Measurements from ENCODE around the gene TNS2.
"Not testable (repeated sequence)": the region's sequence is repeated elsewhere in the genome, so short reads cannot be mapped to it uniquely, and the experiment has no call there.

The TNS2 gene

GRCh38 chr12:53005986-53006809 lies 43.7 kb upstream of the TNS2 start, which contains the start of gene EIF4B:
Gene EIF4B, plus strand, starts transcription at chr12:53006456. Its CDS starts 28 bp downstream, at chr12:53006484.
- peaks cover 53% of the 10 kb centered on the region for H3K4me1 ChIP-seq (ENCODE audit: insufficient read depth, low read length)
- peak within 1 kb of the TSS; percentile 88 for H3K4me2 ChIP-seq (ENCODE audit: insufficient read depth, low read length)
- no peaks in the 10 kb centered on the region for H3K9me3 ChIP-seq (ENCODE audit: insufficient read depth, low read length, severe bottlenecking)
- no peak for TF ChIP-seq EZH2 (IDR thresholded peaks at IDR 0.05; ENCODE audit: borderline replicate concordance, low read depth, low read length, severe bottlenecking)
- DNase-seq (peak; percentile 100), ATAC-seq (ENCODE audit: insufficient read depth, low read depth) (peak; percentile 93)
- peak within 1 kb of the TSS; percentile 78 to 88 for H3K4me3 ChIP-seq (ENCODE audit: low read depth in 1 of 2, low read length in 2 of 2)
- H3K79me2 ChIP-seq (ENCODE audit: insufficient read depth, low read length) = peaks cover 54% of the 10 kb centered on the region
- H3K27ac ChIP-seq (ENCODE audit: low read length) = peak within 1 kb of the TSS; percentile 96
- H2AFZ ChIP-seq (ENCODE audit: low read depth, low read length) = peak within 1 kb of the TSS; percentile 80
- peaks cover 47% of the 10 kb centered on the region for H4K20me1 ChIP-seq (ENCODE audit: insufficient read depth, low read length)
- peak within 1 kb of the TSS; percentile 92 for H3K9ac ChIP-seq (ENCODE audit: low read depth, low read length)
- H3K36me3 ChIP-seq (ENCODE audit: insufficient read depth, low read length) = peaks cover 38% of the 10 kb centered on the region
- no peaks in the 10 kb centered on the region for H3K27me3 ChIP-seq (ENCODE audit: insufficient read depth, low read length, poor library complexity)

GRCh38 chr12:53006810-53007309 lies 43.0 kb upstream of the TNS2 start:
- H3K27me3 ChIP-seq (ENCODE audit: insufficient read depth, low read length, poor library complexity) = no peaks in the 10 kb centered on the region
- H3K9ac ChIP-seq (ENCODE audit: low read depth, low read length) = peak overlapping the region; percentile 92
- peak; percentile 3 for TF ChIP-seq CTCF (IDR thresholded peaks at IDR 0.05; ENCODE audit: borderline replicate concordance, extremely low read depth, low read length, poor library complexity, severe bottlenecking)
- no peak for TF ChIP-seq EZH2 (IDR thresholded peaks at IDR 0.05; ENCODE audit: borderline replicate concordance, low read depth, low read length, severe bottlenecking)
- peak overlapping the region; percentile 96 for H3K27ac ChIP-seq (ENCODE audit: low read length)
- H4K20me1 ChIP-seq (ENCODE audit: insufficient read depth, low read length) = peaks cover 54% of the 10 kb centered on the region
- H3K4me2 ChIP-seq (ENCODE audit: insufficient read depth, low read length) = peak overlapping the region; percentile 88
- no peaks in the 10 kb centered on the region for H3K9me3 ChIP-seq (ENCODE audit: insufficient read depth, low read length, severe bottlenecking)
- H2AFZ ChIP-seq (ENCODE audit: low read depth, low read length) = peak overlapping the region; percentile 80
- peaks cover 61% of the 10 kb centered on the region for H3K79me2 ChIP-seq (ENCODE audit: insufficient read depth, low read length)
- peak overlapping the region; percentile 78 to 88 for H3K4me3 ChIP-seq (ENCODE audit: low read depth in 1 of 2, low read length in 2 of 2)
- peaks cover 39% of the 10 kb centered on the region for H3K36me3 ChIP-seq (ENCODE audit: insufficient read depth, low read length)
- ATAC-seq (ENCODE audit: insufficient read depth, low read depth) (peak; percentile 56), DNase-seq (peak; percentile 87)
- peaks cover 54% of the 10 kb centered on the region for H3K4me1 ChIP-seq (ENCODE audit: insufficient read depth, low read length)

GRCh38 chr12:53007343-53007742 lies 42.5 kb upstream of the TNS2 start:
- peaks cover 66% of the 10 kb centered on the region for H3K79me2 ChIP-seq (ENCODE audit: insufficient read depth, low read length)
- ATAC-seq (ENCODE audit: insufficient read depth, low read depth) (no peak), DNase-seq (no peak)
- no peaks in the 10 kb centered on the region for H3K9me3 ChIP-seq (ENCODE audit: insufficient read depth, low read length, severe bottlenecking)
- H3K4me1 ChIP-seq (ENCODE audit: insufficient read depth, low read length) = peaks cover 56% of the 10 kb centered on the region
- peaks cover 39% of the 10 kb centered on the region for H3K36me3 ChIP-seq (ENCODE audit: insufficient read depth, low read length)
- TF ChIP-seq CTCF (IDR thresholded peaks at IDR 0.05; ENCODE audit: borderline replicate concordance, extremely low read depth, low read length, poor library complexity, severe bottlenecking) (no peak), EZH2 (IDR thresholded peaks at IDR 0.05; ENCODE audit: borderline replicate concordance, low read depth, low read length, severe bottlenecking) (no peak)
- peaks cover 58% of the 10 kb centered on the region for H4K20me1 ChIP-seq (ENCODE audit: insufficient read depth, low read length)
- H3K27ac ChIP-seq (ENCODE audit: low read length) = peak overlapping the region; percentile 96
- peak overlapping the region; percentile 92 for H3K9ac ChIP-seq (ENCODE audit: low read depth, low read length)
- H3K4me3 ChIP-seq (ENCODE audit: low read depth in 1 of 2, low read length in 2 of 2) = peak overlapping the region; percentile 78 to 88
- no peaks in the 10 kb centered on the region for H3K27me3 ChIP-seq (ENCODE audit: insufficient read depth, low read length, poor library complexity)
- H3K4me2 ChIP-seq (ENCODE audit: insufficient read depth, low read length) = peak overlapping the region; percentile 88
- no peak overlapping the region for H2AFZ ChIP-seq (ENCODE audit: low read depth, low read length)

DNA sequence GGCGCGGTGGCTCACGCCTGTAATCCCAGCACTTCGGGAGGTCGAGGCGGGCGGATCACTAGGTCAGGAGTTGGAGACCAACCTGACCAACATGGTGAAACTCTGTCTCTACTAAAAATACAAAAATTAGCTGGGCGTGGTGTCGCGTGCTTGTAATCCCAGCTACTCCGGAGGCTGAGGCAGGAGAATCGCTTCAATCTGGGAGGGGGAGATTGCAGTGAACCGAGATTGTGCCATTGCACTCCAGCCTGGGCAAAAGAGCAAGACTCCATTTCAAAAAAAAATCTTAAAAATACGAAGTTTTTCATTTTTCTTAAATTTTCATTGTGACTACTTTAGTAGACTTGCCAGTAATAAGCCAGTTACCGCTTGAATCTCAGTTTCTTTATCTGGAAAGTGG lies 41.1 kb upstream of the TNS2 start:
- Histone ChIP-seq H3K4me3 (ENCODE audit: low read depth in 1 of 2, low read length in 2 of 2) (peak overlapping the region in 1 of 2 experiments; percentile 88; a peak in 1 of 4 replicates), H3K4me2 (ENCODE audit: insufficient read depth, low read length) (peak overlapping the region; percentile 88), H4K20me1 (ENCODE audit: insufficient read depth, low read length) (peaks cover 71% of the 10 kb centered on the region), H3K4me1 (ENCODE audit: insufficient read depth, low read length) (peaks cover 56% of the 10 kb centered on the region), H3K79me2 (ENCODE audit: insufficient read depth, low read length) (peaks cover 80% of the 10 kb centered on the region), H3K36me3 (ENCODE audit: insufficient read depth, low read length) (peaks cover 43% of the 10 kb centered on the region), H3K9ac (ENCODE audit: low read depth, low read length) (0 out of 2 replicates have a peak overlapping the region, but pooled peaks have one; percentile 92)
- H2AFZ ChIP-seq (ENCODE audit: low read depth, low read length); H3K27ac ChIP-seq (ENCODE audit: low read length); DNase-seq; H3K9me3 ChIP-seq (ENCODE audit: insufficient read depth, low read length, severe bottlenecking); ATAC-seq (ENCODE audit: insufficient read depth, low read depth); H3K27me3 ChIP-seq (ENCODE audit: insufficient read depth, low read length, poor library complexity): not testable (repeated sequence)

Measured in DND-41 (cell line).